ENCODE results near the gene CRYGS.

- TF ChIP-seq POLR2A (IDR thresholded peaks at IDR 0.05; ENCODE audit: extremely low read depth, insufficient read length), result no peak
- TF ChIP-seq CTCF (IDR thresholded peaks at IDR 0.05; ENCODE audit: low read depth, low read length), result no peak
- TF ChIP-seq MYC (IDR thresholded peaks at IDR 0.05; ENCODE audit: low read depth, low read length), result no peak
Observed at GRCh38 chr3:186552408-186553031, 8.3 kb upstream of the CRYGS start.

All from NB4 (cell line).